ENCODE results near the gene ADARB1. TPM values are rescaled to one million over a fixed set of nuclear protein-coding genes. Genes with fewer than 3 reads are reported as not detected.
A peak's percentile ranks its signal among the peaks of the same experiment; 100 is the strongest.

The ADARB1 gene
- polyA plus RNA-seq, 3 donors from 2014 or later = 3.0 to 4.5 (median 3.4) TPM

DNA sequence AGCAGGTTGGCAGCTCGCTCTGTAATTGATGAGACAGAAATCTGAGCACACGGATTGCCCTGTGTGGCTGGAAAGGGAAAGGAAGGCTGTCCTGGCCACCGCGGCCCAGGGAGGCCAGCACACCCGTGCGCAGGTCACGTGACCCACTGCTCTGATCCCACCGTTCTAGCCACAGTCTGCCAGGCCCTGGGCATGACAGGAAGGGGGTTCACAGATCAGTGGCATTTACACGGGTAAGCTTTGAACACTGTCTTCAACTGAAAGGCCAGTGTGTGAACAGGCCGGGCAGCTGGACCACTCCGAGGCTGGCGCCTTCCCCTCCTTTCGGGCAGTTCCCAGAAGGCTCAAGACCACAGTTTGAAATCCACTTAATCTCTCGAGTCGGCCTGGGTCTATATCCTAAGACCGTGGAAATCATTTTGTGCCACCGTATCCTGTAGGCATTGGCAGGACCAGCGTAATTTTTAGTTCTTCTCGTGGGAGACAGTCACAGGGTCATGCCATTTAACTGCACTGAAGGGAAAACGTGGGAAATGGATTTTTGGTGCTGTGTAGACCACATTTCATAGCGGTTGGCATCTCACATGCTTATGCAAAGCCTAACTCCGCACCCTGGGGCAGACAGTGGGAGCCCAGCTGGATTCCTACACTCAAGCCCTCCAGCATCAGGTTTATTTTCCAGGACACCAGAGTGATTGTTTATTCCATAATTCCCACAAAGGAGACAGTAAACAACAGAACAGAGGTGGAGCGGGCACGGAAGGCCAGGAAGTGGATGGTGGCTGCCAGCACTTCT, 3.1 kb upstream of the ADARB1 start:
- Mint-ChIP-seq H3K4me1 (peaks cover 13 to 16% of the 10 kb centered on the region in 2 donors), H3K27me3 (ENCODE audit: low read depth in 3 of 3) (peaks cover 4 to 16% (median 12%) of the 10 kb centered on the region in 3 donors), H3K9me3 (no peaks in the 10 kb centered on the region), H3K27ac (no peak overlapping the region), H3K36me3 (no peaks in the 10 kb centered on the region), H3K4me3 (peak overlapping the region in 1 of 5 donors; percentile 10)
- DNase-seq = no peak

DNA sequence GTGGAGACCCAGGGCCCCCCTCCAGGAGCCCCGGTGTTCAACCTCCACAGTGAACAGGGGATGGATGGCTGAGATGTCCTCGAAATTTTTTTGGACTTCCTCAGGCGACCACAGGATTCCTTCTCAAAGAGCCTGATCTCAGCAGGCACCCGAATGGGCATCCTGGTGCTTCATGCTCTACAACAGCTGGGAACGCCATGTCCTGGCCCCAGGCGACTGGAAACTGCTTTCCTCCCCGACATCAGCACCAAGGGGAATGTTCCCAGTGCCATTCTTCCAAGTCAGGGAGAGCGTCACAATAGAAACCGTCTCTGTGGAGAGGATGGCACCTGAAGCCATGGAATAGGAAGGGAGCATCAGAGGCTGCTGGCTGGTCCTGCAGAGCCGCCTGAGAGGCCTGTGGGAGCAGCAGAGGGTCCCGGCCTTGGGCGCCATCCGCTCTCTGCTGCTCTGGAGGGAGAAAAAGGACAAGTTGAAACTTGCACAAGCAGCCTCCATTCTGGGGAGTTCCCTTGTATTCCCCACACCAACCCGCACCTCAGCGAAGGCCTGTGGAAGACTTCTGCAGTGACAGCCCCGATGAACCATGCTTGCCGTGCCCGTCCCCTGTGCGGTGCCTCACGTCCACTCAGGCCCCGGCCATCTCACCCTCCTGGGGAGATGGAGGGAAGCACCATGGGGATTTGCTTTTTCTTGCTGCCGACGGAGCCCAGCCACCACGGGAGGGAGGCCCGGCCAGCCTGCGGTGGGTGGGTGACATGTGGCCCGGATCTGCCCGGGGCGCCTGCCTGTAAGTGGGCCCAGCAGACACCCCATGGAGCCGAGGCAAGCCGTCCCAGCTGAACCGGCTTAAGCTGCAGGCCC, 2.3 kb upstream of the ADARB1 start:
- H3K9me3 Mint-ChIP-seq = no peaks in the 10 kb centered on the region
- peak overlapping the region; percentile 30 to 94 (median 50) for H3K4me3 Mint-ChIP-seq
- no peak for DNase-seq
- peaks cover 4 to 17% (median 12%) of the 10 kb centered on the region in 3 donors for H3K27me3 Mint-ChIP-seq (ENCODE audit: low read depth in 3 of 3)
- H3K27ac Mint-ChIP-seq = no peak overlapping the region
- H3K4me1 Mint-ChIP-seq = peaks cover 19 to 25% of the 10 kb centered on the region in 2 donors
- no peaks in the 10 kb centered on the region for H3K36me3 Mint-ChIP-seq

DNA sequence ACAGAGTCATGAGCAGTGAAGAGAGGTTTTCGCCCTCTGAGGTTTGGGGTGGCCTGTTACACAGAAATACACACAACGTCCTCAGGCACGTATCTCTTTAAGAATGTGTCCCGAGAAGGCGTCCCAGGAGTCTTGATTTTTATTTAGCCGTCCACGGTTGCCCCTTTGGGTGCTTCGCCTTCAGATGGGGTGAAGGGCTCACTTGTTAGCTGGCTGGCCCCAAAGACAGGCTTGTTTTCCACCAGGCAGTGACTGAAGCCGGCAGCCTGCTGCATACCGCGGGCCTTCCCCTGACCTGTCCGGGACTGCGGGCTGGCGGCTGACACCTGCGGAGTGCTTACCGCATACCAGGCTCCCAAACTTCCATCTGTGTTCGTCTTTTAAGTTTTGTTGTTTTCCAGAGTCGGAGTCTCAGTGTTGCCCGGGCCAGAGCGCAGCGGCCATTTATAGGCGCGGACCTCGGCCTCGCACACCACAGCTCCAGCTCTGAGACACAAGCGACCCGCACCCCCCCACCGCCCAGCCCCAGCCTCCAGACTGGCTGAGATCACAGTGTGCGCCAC, 1.6 kb upstream of the ADARB1 start:
- no peaks in the 10 kb centered on the region for H3K9me3 Mint-ChIP-seq
- H3K27ac Mint-ChIP-seq = no peak overlapping the region
- peaks cover 22 to 29% of the 10 kb centered on the region in 2 donors for H3K4me1 Mint-ChIP-seq
- peak overlapping the region; percentile 30 to 94 (median 50) for H3K4me3 Mint-ChIP-seq
- no peaks in the 10 kb centered on the region for H3K36me3 Mint-ChIP-seq
- DNase-seq = no peak
- peaks cover 4 to 17% (median 12%) of the 10 kb centered on the region in 3 donors for H3K27me3 Mint-ChIP-seq (ENCODE audit: low read depth in 3 of 3)

DNA sequence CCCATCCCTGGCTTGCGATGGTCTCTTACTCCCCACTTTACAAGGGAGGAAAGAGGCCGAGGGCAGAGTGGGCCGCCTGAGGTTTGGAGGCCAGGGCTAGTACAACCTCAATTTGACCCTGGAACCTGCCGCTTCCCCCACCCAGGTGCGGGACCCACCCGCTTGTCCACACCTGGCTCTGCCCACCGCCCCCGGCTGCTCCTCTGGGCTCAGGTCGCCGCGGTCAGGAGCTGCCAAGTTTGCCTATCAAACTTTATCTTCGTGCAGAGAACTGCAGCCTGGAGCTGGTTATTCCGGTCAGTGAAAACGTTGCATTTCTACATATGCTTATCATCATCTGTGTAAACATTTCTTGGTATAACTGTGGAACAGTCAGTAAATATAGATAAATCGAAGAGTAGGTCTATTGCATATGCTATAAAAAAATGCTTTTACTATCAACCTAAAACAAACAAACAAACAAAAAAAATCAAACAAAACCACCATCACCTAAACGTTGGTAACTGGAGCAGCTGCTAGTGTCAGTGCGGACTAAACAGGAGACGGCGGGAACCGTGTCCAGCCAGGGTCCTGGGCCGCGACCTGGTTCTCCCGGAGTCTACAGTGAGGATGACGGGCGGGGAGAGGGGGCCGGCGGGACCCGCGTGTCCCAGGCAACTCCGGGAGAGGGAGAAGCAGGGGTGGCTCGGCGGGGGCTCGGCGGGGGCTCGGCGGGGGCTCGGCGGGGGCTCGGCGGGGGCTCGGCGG, 906 bp upstream of the ADARB1 start:
- DNase-seq = peak in 1 of 3 donors; percentile 11
- peaks cover 28 to 36% of the 10 kb centered on the region in 2 donors for H3K4me1 Mint-ChIP-seq
- H3K27me3 Mint-ChIP-seq (ENCODE audit: low read depth in 3 of 3) = peaks cover 4 to 17% (median 13%) of the 10 kb centered on the region in 3 donors
- peak overlapping the region; percentile 39 to 96 (median 90) for H3K27ac Mint-ChIP-seq
- peak overlapping the region; percentile 94 to 99 (median 97) for H3K4me3 Mint-ChIP-seq
- no peaks in the 10 kb centered on the region for H3K36me3 Mint-ChIP-seq
- H3K9me3 Mint-ChIP-seq = no peaks in the 10 kb centered on the region

DNA sequence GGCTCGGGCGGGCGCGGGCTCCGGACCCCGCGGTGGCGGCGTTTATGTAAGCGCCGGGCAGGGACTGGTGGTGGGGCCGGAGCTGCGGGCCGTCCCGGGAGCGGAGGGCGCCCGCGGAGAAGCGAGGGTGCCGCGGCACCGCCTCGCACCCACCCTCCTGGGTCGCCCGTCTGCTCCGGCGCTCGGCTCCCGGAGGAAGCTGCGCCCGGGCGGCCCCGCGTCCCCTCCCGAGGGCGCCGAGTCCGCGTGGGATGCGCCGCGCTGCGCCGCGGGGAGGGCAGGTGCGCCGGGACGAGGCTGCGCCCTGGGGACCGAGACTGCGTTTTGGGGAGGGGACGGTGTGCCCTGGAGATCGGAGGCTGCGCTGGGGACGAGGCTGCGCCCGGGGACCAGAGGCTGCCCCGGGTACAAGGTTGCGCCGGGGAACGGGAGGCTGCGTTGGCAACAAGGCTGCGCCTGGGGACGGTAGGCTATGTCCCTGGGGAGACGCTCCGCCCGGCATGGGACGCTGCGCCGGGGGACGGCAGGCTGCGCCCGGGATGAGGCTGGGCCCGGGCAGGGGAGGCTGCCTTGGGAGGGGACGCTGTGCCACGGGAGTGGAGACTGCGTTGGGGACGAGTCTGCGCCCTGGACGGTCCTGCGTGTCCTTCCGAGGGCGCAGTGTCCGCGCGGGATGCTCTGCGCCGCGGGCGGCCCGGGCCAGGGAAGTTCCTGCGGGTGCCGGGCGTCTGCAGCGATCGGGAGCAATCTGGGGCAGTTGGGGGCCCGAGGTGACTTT, 627 bp downstream of the ADARB1 start:
- Mint-ChIP-seq H3K27ac (peak overlapping the region in 4 of 6 donors; percentile 50 to 88 (median 64)), H3K9me3 (no peaks in the 10 kb centered on the region), H3K4me3 (peak overlapping the region; percentile 82 to 90 (median 87)), H3K27me3 (ENCODE audit: low read depth in 3 of 3) (peaks cover 4 to 19% (median 17%) of the 10 kb centered on the region in 3 donors), H3K4me1 (peaks cover 43 to 51% of the 10 kb centered on the region in 2 donors), H3K36me3 (no peaks in the 10 kb centered on the region)
- DNase-seq = peak in 2 of 3 donors; percentile 13 to 14

DNA sequence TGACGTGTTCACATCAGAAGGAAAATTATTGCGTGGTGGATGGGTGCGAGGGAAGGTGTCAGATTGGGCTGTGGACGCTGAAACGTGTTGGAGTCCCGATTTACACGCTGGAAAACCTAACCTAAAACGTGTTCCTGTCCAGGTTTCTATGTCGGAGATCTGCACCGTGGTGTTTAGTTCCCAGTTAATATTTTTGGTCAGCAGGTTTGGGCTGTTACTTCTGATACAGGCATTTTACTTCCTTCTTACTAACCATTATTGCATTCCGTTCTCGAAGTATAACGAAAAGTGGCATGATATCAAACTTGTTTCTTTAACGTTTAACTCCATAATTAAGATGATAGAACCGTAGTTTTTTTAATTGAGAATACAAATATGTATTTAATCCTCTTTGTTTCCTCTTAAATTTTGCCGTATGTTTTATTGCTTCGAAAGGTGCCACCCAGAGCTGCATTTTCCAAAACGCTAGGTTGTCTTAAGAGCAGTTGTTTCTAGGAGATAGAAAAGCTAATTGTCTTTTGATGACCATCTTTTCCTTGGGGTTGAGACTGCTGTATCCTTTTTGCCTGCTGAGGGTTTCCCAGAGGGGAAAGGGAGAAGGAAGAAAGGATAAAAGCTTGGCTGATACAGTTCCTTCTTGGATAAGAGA, 1.3 kb downstream of the ADARB1 start:
- DNase-seq = no peak
- H3K4me3 Mint-ChIP-seq = peak overlapping the region; percentile 82 to 90 (median 87)
- no peaks in the 10 kb centered on the region for H3K9me3 Mint-ChIP-seq
- peaks cover 50 to 58% of the 10 kb centered on the region in 2 donors for H3K4me1 Mint-ChIP-seq
- H3K27ac Mint-ChIP-seq = peak overlapping the region in 5 of 6 donors; percentile 23 to 88 (median 68)
- H3K36me3 Mint-ChIP-seq = no peaks in the 10 kb centered on the region
- H3K27me3 Mint-ChIP-seq (ENCODE audit: low read depth in 3 of 3) = peaks cover 4 to 19% (median 17%) of the 10 kb centered on the region in 3 donors

DNA sequence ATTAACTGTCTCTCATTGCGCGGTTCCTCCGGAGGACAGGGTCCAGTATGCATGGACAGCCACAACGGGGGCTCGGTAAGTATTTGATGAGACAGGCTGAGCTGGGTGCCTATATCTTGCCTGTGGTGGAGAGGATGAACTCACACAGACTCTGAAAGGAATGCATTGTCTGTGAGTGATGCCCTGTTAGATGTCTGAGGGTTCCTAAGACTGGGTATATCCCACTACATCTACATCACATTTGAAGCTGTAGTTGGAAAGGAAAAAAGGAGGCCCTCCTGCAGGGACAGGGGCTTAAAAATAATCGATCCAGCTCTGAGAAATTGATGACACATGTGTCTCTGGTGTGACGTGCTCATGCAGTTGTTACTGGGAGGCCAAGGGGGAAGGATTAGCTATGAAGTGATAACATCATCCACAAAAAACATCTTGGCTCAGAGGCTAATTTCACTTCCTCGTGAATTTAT, 1.9 kb downstream of the ADARB1 start:
- Mint-ChIP-seq H3K4me1 (peaks cover 55 to 64% of the 10 kb centered on the region in 2 donors), H3K9me3 (no peaks in the 10 kb centered on the region), H3K27me3 (ENCODE audit: low read depth in 3 of 3) (peaks cover 4 to 19% (median 17%) of the 10 kb centered on the region in 3 donors), H3K4me3 (peak overlapping the region; percentile 82 to 90 (median 87)), H3K36me3 (no peaks in the 10 kb centered on the region), H3K27ac (peak overlapping the region in 3 of 6 donors; percentile 23 to 88 (median 68))
- DNase-seq = no peak

DNA sequence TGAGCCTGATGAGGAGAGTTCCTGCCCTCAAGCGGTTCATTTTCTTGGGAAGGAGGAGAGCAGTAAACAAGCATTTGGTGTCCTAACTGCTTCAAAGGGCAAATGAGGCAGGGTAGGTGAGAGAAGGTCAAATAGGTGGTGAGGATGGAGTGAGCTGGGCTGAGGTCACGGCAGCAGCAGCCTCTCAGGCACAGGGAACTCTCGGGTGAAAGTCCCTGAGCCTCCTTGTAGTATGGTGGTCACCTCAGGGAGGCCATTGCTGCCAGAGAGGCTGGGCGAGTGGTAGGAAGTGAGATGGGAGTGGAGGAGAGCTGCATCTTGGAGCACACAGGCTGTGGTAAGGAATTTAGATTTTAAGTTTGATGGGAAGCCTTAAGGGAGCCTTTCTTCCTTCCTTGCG, 4.0 kb downstream of the ADARB1 start:
- Mint-ChIP-seq H3K4me1 (peaks cover 62 to 68% of the 10 kb centered on the region in 2 donors), H3K27ac (peak overlapping the region; percentile 90 to 96 (median 94)), H3K36me3 (no peaks in the 10 kb centered on the region), H3K4me3 (peak overlapping the region in 4 of 5 donors; percentile 50 to 76 (median 72)), H3K9me3 (no peaks in the 10 kb centered on the region), H3K27me3 (ENCODE audit: low read depth in 3 of 3) (peaks cover 4 to 17% (median 15%) of the 10 kb centered on the region in 3 donors)
- DNase-seq = no peak

DNA sequence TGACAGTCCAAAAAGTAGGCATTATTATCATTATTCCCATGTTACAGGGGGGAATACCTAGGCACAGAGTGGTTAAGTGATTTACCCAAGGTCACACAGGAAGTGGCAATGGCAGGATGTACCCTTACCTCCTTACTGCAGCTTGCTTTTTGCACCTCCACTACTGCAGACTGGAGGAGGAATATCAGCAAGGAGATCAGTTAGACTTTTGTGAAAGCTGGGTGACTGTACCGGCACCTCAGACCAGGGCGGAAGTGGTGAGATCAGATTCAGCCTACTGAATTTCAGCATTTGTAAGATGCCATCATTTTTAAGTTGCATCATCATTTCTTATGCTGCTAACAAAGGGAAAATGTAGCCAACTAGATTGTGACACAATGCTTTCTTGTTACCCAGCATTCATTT, 4.5 kb downstream of the ADARB1 start:
- peak overlapping the region; percentile 49 to 76 (median 70) for H3K4me3 Mint-ChIP-seq
- H3K27ac Mint-ChIP-seq = peak overlapping the region; percentile 90 to 96 (median 94)
- H3K4me1 Mint-ChIP-seq = peaks cover 60 to 63% of the 10 kb centered on the region in 2 donors

DNA sequence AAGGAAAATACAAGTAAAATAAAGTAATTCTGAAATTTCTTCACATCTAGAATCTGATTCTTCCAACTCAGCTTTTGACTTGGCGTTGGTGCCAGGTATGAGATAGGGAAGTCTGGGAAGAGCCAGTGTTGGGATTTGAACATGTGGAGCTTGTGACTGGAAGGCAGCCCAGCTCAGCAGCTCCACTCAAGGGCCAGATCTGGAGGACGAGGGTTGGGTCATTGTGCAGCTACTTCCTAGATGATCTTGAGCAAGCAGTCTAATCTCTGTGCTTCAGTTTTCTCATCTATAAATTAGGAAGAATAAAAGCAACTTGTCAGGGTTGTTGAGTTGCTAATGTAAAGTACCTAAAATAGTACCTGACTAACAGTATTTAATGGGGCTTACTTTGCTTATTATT, 5.0 kb downstream of the ADARB1 start:
- no peaks in the 10 kb centered on the region for H3K9me3 Mint-ChIP-seq
- peak overlapping the region; percentile 49 to 76 (median 70) for H3K4me3 Mint-ChIP-seq
- H3K4me1 Mint-ChIP-seq = peaks cover 65 to 67% of the 10 kb centered on the region in 2 donors
- DNase-seq = no peak
- H3K27me3 Mint-ChIP-seq (ENCODE audit: low read depth in 3 of 3) = peaks cover 2 to 13% (median 12%) of the 10 kb centered on the region in 3 donors
- no peaks in the 10 kb centered on the region for H3K36me3 Mint-ChIP-seq
- peak overlapping the region; percentile 90 to 96 (median 94) for H3K27ac Mint-ChIP-seq

More for the DNA sequence above, 4.5 kb downstream of the ADARB1 start:
- DNase-seq = peak; percentile 80 to 87 (median 82)
- H3K36me3 Mint-ChIP-seq = no peaks in the 10 kb centered on the region
- no peaks in the 10 kb centered on the region for H3K9me3 Mint-ChIP-seq
- H3K27me3 Mint-ChIP-seq (ENCODE audit: low read depth in 3 of 3) = peaks cover 2 to 13% (median 13%) of the 10 kb centered on the region in 3 donors

DNA sequence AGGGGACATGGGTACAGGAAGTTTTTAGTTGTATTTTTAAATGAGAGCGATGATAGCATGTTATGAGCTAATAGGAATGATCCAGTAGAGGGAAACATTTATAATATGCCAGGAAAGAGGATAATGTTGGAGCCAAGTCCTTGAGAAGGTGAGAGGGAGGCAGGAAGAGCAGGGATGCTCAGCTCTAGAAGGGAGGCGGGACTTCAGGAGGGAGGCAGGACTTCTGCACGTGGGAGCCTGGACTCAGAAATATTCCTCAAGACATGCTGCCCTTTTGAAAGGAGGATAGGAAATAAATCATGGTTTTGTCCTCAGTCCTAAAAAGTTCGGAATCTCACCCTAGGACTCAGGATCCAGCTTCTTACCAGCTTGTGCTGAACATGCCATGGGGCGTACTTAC, 5.9 kb downstream of the ADARB1 start:
- no peaks in the 10 kb centered on the region for H3K9me3 Mint-ChIP-seq
- peak overlapping the region in 3 of 5 donors; percentile 42 to 76 (median 75) for H3K4me3 Mint-ChIP-seq

More for the DNA sequence above, 5.9 kb downstream of the ADARB1 start:
- Mint-ChIP-seq H3K4me1 (peaks cover 74 to 76% of the 10 kb centered on the region in 2 donors), H3K36me3 (no peaks in the 10 kb centered on the region), H3K27me3 (ENCODE audit: low read depth in 3 of 3) (peaks cover 0 to 12% (median 11%) of the 10 kb centered on the region in 3 donors), H3K27ac (peak overlapping the region; percentile 90 to 96 (median 94))
- DNase-seq = no peak

Measured in immature natural killer cell (primary cell).